ENCODE measurements around the gene DSP.

Gene DSP

GRCh38 chr6:7541175-7542064 lies at the start of gene DSP:
DSP (plus strand) TSS chr6:7541671; CDS start chr6:7541916, 245 bp downstream.
- TF ChIP-seq CTCF (IDR thresholded peaks at IDR 0.05; ENCODE audit: low read length, missing control alignments): no peak
- DNase-seq (ENCODE audit: low read depth): no peak

GRCh38 chr6:7493866-7494265 lies 47.6 kb upstream of the DSP start:
- TF ChIP-seq CTCF (IDR thresholded peaks at IDR 0.05; ENCODE audit: low read length, missing control alignments): no peak
- no peak for DNase-seq (ENCODE audit: low read depth)
- no peak overlapping the region for H3K4me3 ChIP-seq (replicated peaks; ENCODE audit: low read depth, low read length)

More at GRCh38 chr6:7541175-7542064, at the start of gene DSP:
- H3K4me3 ChIP-seq (replicated peaks; ENCODE audit: low read depth, low read length): peak within 1 kb of the TSS; percentile 55

GRCh38 chr6:7494638-7495037 lies 46.8 kb upstream of the DSP start:
- no peak for TF ChIP-seq CTCF (IDR thresholded peaks at IDR 0.05; ENCODE audit: low read length, missing control alignments)
- no peak overlapping the region for H3K4me3 ChIP-seq (replicated peaks; ENCODE audit: low read depth, low read length)
- DNase-seq (ENCODE audit: low read depth): no peak

GRCh38 chr6:7496266-7496875 lies 45.1 kb upstream of the DSP start:
- TF ChIP-seq CTCF (IDR thresholded peaks at IDR 0.05; ENCODE audit: low read length, missing control alignments): no peak
- no peak overlapping the region for H3K4me3 ChIP-seq (replicated peaks; ENCODE audit: low read depth, low read length)
- DNase-seq (ENCODE audit: low read depth): no peak

- H3K4me3 ChIP-seq (replicated peaks; ENCODE audit: low read depth, low read length): no peak overlapping the region
- DNase-seq (ENCODE audit: low read depth): no peak
- TF ChIP-seq CTCF (IDR thresholded peaks at IDR 0.05; ENCODE audit: low read length, missing control alignments): no peak
Observed at GRCh38 chr6:7500752-7501282, 40.7 kb upstream of the DSP start.

- no peak for DNase-seq (ENCODE audit: low read depth)
- no peak overlapping the region for H3K4me3 ChIP-seq (replicated peaks; ENCODE audit: low read depth, low read length)
- TF ChIP-seq CTCF (IDR thresholded peaks at IDR 0.05; ENCODE audit: low read length, missing control alignments): no peak
Observed at GRCh38 chr6:7502743-7503142, 38.7 kb upstream of the DSP start.
